Fibroblast of the aortic adventitia (primary cell): Measurements from ENCODE around the gene DHX16. TPM values are rescaled to one million over a fixed set of nuclear protein-coding genes. Genes with fewer than 3 reads are reported as not detected.

Experiments used
- DNase-seq: peaks from one replicate; pipeline ENCODE4 v3.0.0-alpha.2; 2010; ENCODE audit warnings: low read depth
- H3K4me3 ChIP-seq: 2 replicates; pipeline ENCODE4 v1.5.1; 2011; ENCODE audit warnings: low read depth, mild to moderate bottlenecking, control low read depth, low read length, moderate library complexity
- CTCF ChIP-seq: IDR thresholded peaks from 2 replicates; pipeline ENCODE4 v1.5.1; 2011; ENCODE audit warnings: mild to moderate bottlenecking, low read length, control low read depth, inconsistent platforms; ENCODE audit not compliant: insufficient read depth
- total RNA-seq: library from RNA; depleted of rRNA; stranded (reverse); fragments of >200 nt; gene quantifications from 2 replicates; pipeline ENCODE4 v1.2.3, GENCODE V29; 2012; ENCODE audit warnings: low replicate concordance

The DHX16 gene
- total RNA-seq, 1 donor: 20.9 TPM

- no peak for TF ChIP-seq CTCF
- DNase-seq: peak; percentile 98
- peak overlapping the region; percentile 93 for H3K4me3 ChIP-seq
These were observed 14.3 kb upstream of the DHX16 start for GRCh38 chr6:30686908-30687658.

GRCh38 chr6:30686009-30686907, 13.5 kb upstream of the DHX16 start, which contains the start of gene PPP1R18:
PPP1R18 (minus strand) TSS chr6:30686645; CDS start chr6:30686018, 627 bp downstream.
- H3K4me3 ChIP-seq: peak within 1 kb of the TSS; percentile 93
- DNase-seq: peak; percentile 64
- TF ChIP-seq CTCF: no peak

- peak; percentile 43 for DNase-seq
- TF ChIP-seq CTCF: peak; percentile 28
- H3K4me3 ChIP-seq: peak overlapping the region; percentile 93
These were observed 12.6 kb upstream of the DHX16 start for GRCh38 chr6:30685157-30686008.

GRCh38 chr6:30684386-30685156, 11.8 kb upstream of the DHX16 start:
- H3K4me3 ChIP-seq: peak overlapping the region; percentile 93
- no peak for DNase-seq
- no peak for TF ChIP-seq CTCF

- DNase-seq: no peak
- TF ChIP-seq CTCF: no peak
- H3K4me3 ChIP-seq: peak overlapping the region; percentile 93
These were observed 11.2 kb upstream of the DHX16 start for GRCh38 chr6:30683980-30684338.
